Activated naive CD4-positive, alpha-beta T cell treated with anti-CD3 and anti-CD28 coated beads, Interleukin-2, amount 50 U/mL, for 72 hours (primary cell): ENCODE results near the gene DHX40. TPM values are rescaled to one million over a fixed set of nuclear protein-coding genes. Genes with fewer than 3 reads are reported as not detected.
"Not testable (repeated sequence)": the region's sequence is repeated elsewhere in the genome, so short reads cannot be mapped to it uniquely, and the experiment has no call there.

Experiments
- ATAC-seq, 2 donors: fragments of 150-1000 bp; cut with Tn5 transposase; 2 replicates each; pipeline ENCODE4 v1.10.0; 2021; ENCODE audit warnings: mild to moderate bottlenecking in 2 of 2, moderate library complexity in 2 of 2
- DNase-seq, 2 donors: peaks; one replicate each; pipeline ENCODE4 v3.0.0; 2021 to 2022; ENCODE audit warnings: low spot score in 2 of 2
- H3K27ac Mint-ChIP-seq, 2 donors: one replicate each; pipeline ENCODE4 v1.8.0; 2022; ENCODE audit warnings: mild to moderate bottlenecking in 2 of 2, mixed read lengths in 2 of 2
- H3K36me3 Mint-ChIP-seq, 2 donors: one replicate each; pipeline ENCODE4 v1.8.0; 2022; ENCODE audit warnings: mixed read lengths in 2 of 2
- H3K9me3 Mint-ChIP-seq, 2 donors: one replicate each; pipeline ENCODE4 v1.8.0; 2022; ENCODE audit warnings: mixed read lengths in 2 of 2
- total RNA-seq, 2 donors: library from RNA; stranded (reverse); gene quantifications; one replicate each; pipeline ENCODE4 v1.2.3, GENCODE V29; 2022

The DHX40 gene
- total RNA-seq, 2 donors from 2014 or later: 16.4 to 33.1 TPM

DNA sequence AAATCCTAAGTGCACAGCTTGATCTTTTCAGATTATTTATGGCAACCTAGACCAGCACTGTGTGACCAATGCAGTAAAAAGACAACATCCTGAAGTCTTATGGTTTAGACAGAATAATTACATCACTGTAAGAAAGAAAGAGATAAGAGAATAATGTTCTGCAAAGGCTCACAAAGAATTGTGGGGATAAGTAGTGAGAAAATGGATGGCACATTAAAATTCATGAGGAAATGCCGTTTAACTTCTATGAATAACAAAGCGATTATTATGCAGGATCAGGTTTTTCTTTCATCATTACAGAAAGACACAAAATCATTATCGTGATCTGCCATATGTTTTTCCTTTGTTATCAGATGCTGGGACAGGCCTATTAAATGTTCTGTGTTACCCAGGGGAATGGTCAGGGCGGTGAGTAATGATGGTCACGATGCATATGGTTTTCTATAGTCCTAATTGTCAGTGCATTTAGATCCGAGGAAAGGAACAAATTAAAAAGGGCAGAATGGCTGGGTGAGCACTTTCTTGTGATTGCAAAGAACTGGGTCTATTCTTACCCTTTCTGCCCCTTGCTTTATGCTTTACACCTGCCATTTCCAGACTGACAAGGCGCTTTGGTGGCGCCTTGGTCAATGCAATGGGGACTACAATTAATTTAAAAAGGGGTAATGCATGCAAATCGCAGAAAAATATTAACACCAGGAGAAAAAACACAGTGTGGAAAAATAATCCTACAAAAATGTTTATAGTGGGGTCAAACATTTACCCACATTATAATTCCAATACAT, 18.1 kb upstream of the DHX40 start:
- no peaks in the 10 kb centered on the region for H3K36me3 Mint-ChIP-seq
- no peaks in the 10 kb centered on the region for H3K9me3 Mint-ChIP-seq
- no peak for DNase-seq
- H3K27ac Mint-ChIP-seq: no peak overlapping the region
- no peak for ATAC-seq

DNA sequence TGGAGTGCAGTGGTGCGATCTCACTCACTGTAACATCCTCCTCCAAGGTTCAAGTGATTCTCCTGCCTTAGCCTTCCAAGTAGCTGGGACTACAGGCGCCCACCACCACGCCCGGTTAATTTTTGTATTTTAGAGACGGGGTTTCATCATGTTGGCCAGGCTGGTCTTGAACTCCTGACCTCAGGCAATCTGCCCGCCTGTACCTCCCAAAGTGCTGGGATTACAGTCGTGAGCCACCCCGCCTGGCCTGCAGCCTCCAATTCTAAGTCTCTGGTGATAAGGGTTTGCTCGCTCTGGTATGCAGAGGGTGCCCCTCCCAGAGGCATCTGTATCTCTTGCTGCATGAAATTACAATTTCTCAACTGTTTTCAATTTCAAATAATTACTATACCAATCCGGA, 16.4 kb upstream of the DHX40 start:
- not testable (repeated sequence) for H3K36me3 Mint-ChIP-seq, ATAC-seq, H3K27ac Mint-ChIP-seq

DNA sequence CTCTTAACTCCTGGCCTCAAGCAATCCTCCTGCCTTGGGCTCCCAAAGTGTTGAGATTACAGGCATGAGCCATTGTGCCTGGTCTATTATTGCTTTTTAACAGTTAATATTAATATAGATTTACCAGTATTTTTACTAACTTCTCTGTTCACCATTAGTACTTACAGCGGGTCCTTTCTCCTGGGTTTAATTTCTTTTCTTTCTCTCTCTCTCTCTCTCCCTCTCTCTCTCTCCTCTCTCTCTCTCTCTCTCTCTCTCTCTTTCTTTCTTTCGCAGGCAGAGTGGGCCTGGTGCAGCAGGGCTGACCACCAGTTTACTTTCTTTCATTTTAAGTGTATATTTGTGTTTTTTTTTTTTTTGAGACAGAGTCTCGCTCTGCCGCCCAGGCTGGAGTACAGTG, 14.7 kb upstream of the DHX40 start:
- ATAC-seq: no peak
- Mint-ChIP-seq H3K9me3 (no peaks in the 10 kb centered on the region), H3K36me3 (no peaks in the 10 kb centered on the region), H3K27ac (no peak overlapping the region)
- no peak for DNase-seq

More for the DNA sequence above, 16.4 kb upstream of the DHX40 start:
- H3K9me3 Mint-ChIP-seq, DNase-seq: not testable (repeated sequence)

DNA sequence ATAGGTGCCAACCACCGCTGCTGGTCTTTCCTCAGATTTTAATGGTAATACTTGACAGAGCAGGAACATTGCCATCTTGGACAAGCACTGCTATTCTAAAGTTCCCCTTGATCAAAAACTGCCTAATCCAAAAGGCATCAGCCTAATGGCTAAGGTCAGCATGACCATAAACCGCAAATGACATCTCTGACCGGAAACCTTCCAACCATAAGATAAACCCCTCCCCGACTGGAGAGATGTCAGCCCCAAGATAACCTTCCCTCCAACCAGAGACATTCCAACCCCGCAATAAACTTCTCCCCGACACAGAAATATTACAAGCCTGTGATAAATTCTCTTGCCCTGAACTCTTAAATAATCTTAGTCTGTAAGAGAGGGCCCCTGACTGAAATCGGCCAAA, 7.4 kb upstream of the DHX40 start:
- no peak overlapping the region for H3K27ac Mint-ChIP-seq
- ATAC-seq (no peak), DNase-seq (no peak)
- no peaks in the 10 kb centered on the region for H3K36me3 Mint-ChIP-seq
- H3K9me3 Mint-ChIP-seq: no peaks in the 10 kb centered on the region

DNA sequence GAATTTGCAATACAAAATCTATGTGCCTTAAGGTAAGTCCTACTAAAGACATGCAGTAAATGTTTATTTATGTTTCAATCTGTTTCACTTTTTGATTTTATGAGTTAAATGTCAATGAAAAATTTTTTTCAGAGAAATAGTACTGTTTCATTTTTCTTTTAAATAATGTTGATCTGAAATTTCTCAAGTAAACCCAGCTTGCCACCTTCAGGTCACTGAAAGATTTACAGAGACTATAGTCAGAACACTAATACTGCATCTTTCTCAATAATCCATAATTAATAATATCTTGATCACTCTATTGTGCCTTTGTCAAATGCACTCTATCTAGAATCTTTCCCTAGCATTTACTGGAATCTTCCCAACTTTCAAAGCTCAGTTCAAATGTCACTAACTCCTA, 6.5 kb upstream of the DHX40 start:
- DNase-seq: no peak
- Mint-ChIP-seq H3K9me3 (no peaks in the 10 kb centered on the region), H3K27ac (no peak overlapping the region), H3K36me3 (no peaks in the 10 kb centered on the region)
- ATAC-seq: no peak

DNA sequence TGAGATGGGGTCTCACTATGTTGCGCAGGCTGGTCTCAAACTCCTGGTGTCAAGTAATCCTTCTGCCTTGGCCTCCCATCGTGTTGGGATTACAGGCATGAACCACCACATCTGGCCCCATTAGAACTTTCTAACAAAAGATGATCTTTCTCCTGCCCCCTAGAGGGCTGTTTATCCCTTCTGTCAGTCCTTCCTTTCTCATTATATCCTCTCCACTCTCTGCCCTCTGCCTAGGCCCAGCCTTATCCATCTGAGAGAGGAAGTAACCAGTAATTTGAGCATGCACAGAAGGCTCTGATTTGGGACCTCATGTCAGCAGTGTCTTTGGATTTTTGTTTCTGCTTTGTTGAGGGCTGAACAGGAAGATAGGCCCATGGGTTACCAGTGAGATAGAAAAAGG, 4.4 kb upstream of the DHX40 start:
- ATAC-seq: peak in 1 of 2 donors; percentile 32
- no peak for DNase-seq
- no peak overlapping the region for H3K27ac Mint-ChIP-seq
- peaks cover 5 to 6% of the 10 kb centered on the region in 2 donors for H3K9me3 Mint-ChIP-seq
- peaks cover 13 to 14% of the 10 kb centered on the region in 2 donors for H3K36me3 Mint-ChIP-seq

DNA sequence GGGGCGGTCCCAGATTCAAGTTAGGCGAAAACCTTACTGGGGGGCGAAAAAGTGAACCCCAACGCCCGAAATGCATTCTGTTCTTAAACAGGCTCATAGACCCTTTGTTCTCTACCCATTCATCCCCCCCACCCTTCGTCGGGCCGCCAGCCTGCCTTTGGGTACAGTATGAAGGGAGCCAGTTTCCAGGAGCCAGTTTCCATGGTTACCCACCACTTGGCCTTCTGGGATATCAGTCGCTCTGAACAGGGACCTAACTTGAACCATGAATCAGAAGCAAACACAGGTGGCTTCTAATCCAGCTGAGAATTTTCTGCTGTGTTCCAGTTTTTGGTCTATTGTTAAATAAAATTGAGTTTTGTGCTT, 532 bp downstream of the DHX40 start:
- DNase-seq (peak; percentile 53 to 57), ATAC-seq (peak; percentile 68 to 80)
- H3K9me3 Mint-ChIP-seq: peaks cover 5 to 6% of the 10 kb centered on the region in 2 donors
- peak overlapping the region; percentile 95 to 99 for H3K27ac Mint-ChIP-seq
- H3K36me3 Mint-ChIP-seq: peaks cover 13 to 18% of the 10 kb centered on the region in 2 donors

DNA sequence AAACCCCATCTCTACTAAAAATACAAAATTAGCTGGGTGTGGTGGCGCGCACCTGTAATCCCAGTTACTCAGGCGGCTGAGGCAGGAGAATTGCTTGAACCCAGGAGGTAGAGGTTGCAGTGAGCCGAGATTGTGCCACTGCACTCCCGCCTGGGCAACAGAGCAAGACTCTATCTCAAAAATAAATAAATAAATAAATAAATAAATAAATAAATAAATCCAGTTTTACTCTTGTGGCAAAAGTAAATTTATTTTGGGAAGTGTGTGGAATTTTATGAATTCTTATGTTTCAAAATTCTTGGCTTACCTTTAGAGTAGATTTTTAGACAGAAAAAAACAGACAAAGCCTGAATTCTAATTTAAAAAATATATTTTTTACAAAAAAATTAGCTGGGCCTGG, 3.7 kb downstream of the DHX40 start:
- peaks cover 13 to 34% of the 10 kb centered on the region in 2 donors for H3K36me3 Mint-ChIP-seq
- not testable (repeated sequence) for ATAC-seq, H3K27ac Mint-ChIP-seq, DNase-seq, H3K9me3 Mint-ChIP-seq

DNA sequence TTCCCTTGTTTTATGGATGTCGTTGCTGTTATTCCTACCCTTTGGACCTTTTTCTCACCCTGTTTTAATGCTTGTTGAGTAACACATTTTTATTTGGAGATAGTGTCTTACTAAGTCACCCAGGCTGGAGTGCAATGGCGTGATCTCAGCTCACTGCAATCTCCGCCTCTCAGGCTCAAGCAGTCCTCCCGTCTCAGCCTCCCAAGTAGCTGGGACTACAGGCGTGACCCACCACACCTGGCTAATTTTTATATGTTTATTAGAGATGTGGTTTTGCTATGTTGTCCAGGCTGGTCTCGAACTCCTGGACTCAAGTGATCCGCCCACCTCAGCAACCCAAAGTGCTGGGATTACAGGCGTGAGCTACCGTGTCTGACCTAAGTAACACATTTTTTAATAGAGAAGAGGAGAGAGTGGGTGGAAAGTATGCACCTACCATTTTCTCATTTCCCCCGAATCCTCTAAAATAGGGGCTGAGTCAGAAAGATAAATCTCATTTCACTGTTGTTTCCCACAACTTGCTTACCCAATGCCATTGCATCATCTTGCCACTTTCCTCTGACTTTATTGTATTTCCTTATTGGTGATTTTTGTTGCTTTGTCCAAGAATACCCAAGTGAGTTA, 7.0 kb downstream of the DHX40 start:
- Mint-ChIP-seq H3K27ac (peak overlapping the region; percentile 72 to 91), H3K9me3 (no peaks in the 10 kb centered on the region), H3K36me3 (peaks cover 0 to 20% of the 10 kb centered on the region in 2 donors)
- DNase-seq (peak in 1 of 2 donors; percentile 10), ATAC-seq (peak; percentile 63 to 91)

DNA sequence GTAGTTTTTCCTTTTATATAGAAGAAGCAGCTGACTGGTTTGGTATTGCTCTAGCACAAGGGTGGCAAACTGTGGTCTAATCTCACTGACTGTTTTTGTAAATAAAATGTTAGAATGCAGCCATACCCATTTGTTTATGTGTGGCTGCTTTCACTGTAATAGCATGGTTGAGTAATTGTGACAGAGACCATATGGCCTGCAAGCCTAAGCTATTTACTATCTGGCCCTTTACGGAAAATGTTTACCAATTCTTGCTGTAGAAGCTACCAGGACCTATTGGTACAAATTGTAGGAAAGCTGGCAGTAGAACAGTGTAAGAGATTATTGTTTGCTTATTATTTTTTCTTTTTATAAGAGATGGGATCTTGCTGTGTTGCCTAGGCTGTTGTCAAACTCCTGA, 18.8 kb downstream of the DHX40 start:
- not testable (repeated sequence) for ATAC-seq, H3K27ac Mint-ChIP-seq, H3K36me3 Mint-ChIP-seq, DNase-seq, H3K9me3 Mint-ChIP-seq

DNA sequence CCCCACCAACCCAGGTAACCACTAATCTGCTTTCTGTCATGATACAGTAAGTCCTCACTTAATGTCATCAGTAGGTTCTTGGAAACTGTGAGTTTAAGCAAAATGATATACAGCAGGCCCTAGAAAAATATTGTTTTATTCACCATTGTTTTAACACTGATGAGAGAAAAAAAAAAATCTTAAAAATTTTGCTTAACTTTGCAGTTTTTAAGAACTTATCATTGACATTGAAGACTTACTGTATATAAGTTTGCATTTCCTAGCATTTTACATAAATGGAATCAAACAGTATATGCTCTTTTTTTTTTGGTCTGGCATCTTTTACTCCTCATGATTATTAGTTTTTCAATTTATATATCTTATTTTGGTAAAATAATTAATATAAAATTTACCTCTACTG, 34.8 kb downstream of the DHX40 start:
- no peaks in the 10 kb centered on the region for H3K9me3 Mint-ChIP-seq
- peaks cover 0 to 27% of the 10 kb centered on the region in 2 donors for H3K36me3 Mint-ChIP-seq
- ATAC-seq: no peak
- H3K27ac Mint-ChIP-seq: no peak overlapping the region
- no peak for DNase-seq

DNA sequence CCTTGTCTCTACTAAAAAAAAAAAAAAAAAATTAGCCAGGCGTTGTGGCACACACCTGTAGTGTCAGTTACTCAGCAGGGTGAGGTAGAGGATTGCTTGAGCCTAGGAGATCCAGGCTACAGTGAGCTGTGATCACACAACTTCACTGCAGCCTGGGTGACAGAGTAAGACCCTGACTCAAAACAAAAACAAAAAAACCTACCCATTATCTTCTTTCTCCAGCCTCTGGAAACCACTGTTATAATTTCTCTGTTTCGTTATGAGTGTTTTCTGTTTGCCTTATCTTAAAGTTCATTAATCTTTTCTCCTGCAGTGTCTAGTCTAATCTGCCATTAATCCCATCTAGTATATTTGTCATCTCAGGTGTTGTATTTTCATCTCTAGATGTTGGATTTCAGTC, 35.7 kb downstream of the DHX40 start:
- Mint-ChIP-seq H3K9me3 (no peaks in the 10 kb centered on the region), H3K36me3 (peaks cover 0 to 31% of the 10 kb centered on the region in 2 donors), H3K27ac (peak overlapping the region; percentile 12 to 92)
- ATAC-seq: peak; percentile 92 to 100
- DNase-seq: peak in 1 of 2 donors; percentile 50

DNA sequence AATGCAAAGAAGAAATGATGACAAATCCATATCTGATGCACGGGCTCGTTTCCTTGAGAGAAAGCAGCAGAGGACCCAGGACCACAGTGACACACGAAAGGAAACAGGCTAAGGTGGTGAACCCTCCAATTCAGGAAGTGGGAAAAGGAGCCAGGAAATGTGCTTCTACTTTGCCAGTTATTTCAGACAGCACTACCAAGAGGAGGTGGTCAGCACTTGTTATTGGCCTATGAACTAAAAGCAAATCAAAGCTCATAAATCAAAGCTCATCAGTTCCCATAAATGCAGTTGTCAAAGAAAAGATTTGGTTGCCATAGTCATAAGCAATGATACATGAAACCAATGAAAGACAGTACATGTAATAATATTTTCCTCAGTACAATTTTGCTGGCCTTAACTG, 41.7 kb downstream of the DHX40 start:
- ATAC-seq: no peak
- Mint-ChIP-seq H3K27ac (no peak overlapping the region), H3K36me3 (peaks cover 0 to 24% of the 10 kb centered on the region in 2 donors), H3K9me3 (no peaks in the 10 kb centered on the region)
- DNase-seq: no peak

DNA sequence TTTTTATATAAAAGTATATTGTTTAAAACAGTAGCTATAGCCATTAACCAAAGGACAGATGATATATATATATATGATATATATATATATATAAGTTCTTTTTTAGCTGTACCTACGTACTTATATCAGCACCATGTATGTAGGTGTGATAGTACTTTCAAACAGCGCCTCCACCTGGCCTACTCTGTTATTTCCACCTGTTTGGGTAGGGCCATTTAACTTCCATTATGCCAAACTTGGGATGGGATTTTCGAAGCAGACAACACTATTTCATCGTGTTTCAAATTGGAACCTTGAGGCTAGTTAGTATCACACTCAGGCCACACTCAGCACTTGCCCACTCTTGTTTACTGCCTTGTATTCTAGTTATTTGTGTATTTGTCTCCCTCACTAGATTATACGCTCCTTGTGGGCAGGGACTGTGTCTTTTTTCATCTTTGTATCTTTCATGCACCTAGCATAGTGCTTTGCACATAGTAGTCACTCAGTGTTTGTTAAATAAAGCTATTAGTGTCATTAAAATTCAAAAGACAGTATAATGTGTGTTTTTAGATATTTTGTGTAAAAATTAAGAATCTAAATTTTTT, 42.5 kb downstream of the DHX40 start:
- Mint-ChIP-seq H3K36me3 (peaks cover 0 to 16% of the 10 kb centered on the region in 2 donors), H3K27ac (no peak overlapping the region), H3K9me3 (no peaks in the 10 kb centered on the region)
- ATAC-seq: no peak
- peak in 1 of 2 donors; percentile 47 for DNase-seq

DNA sequence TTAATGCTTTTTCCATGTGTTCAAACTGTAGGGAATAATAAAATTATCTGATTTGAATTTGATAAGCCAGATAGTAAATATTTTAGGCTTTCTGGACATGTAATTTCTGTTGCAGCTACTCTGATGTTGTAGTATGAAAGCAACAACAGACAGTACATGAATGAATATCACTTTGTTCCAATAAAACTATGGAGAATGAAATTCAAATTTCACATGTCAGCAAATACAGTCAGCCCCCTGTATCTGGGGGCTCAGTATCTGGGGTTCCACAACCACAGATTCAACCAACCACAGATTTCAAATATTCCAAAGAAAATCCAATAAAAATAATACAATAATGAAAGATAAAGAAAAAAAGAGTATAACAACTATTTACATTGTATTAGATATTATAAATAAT, 46.1 kb downstream of the DHX40 start:
- H3K27ac Mint-ChIP-seq: no peak overlapping the region

DNA sequence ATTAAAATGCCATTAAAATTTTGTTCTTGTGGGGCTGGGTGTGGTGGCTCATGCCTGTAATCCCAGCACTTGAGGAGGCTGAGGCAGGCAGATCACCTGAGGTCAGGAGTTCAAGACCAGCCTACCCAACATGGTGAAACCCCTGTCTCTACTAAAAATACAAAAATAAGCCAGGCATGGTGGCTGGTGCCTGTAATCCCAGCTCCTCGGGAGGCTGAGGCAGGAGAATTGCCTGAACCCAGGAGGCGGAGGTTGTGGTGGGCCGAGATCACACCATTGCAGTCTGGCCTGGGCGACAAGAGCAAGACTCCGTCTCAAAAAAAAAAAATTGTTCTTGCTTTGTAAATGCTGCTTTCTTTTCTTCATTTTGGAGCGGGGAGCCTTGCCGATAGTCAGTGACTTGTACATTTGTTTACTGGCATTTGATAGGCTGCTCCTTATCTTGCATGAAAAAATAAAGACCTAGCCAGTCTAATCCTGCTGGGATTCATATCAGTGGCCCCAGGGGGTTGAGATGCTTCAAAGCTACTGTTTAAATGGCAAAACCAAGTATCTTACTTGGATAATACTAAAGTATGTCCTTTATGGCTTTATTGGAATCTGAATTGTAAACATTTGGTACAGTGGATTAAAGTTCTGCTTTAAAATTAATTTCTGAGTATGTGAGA, 51.0 kb downstream of the DHX40 start:
- no peak overlapping the region for H3K27ac Mint-ChIP-seq
- H3K36me3 Mint-ChIP-seq: peaks cover 22 to 23% of the 10 kb centered on the region in 2 donors
- ATAC-seq (no peak), DNase-seq (no peak)
- H3K9me3 Mint-ChIP-seq: no peaks in the 10 kb centered on the region

More for the DNA sequence above, 46.1 kb downstream of the DHX40 start:
- Mint-ChIP-seq H3K36me3 (peaks cover 0 to 11% of the 10 kb centered on the region in 2 donors), H3K9me3 (no peaks in the 10 kb centered on the region)
- DNase-seq: no peak
- ATAC-seq: no peak

DNA sequence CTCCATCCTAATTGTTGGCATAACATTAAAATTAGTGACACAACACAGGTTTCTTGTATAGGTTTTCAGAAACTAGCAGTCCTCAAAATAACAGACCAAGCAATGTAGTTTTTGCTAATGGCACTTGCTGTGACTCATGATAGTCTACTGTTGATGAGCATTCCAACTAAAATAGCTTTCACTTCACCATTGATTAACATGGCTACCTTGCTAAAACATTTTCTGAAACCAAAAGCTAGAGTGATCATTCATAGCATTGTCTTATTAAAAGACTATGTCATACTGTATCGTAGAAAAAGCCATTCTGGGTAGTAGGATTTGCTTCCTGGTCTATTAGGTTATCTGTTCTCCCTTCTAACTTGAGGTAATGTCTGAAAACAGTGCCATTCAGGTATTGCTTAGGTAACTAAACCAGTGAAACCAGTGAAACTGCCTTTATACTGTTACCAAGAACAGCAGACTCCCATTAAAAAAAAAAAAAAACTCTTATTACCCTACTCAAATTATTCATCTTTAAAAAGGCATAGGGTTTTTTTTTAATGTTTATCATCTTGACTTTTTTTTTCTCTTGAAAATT, 51.8 kb downstream of the DHX40 start:
- no peak for ATAC-seq
- H3K27ac Mint-ChIP-seq: no peak overlapping the region

More for the DNA sequence above, 51.8 kb downstream of the DHX40 start:
- no peak for DNase-seq
- Mint-ChIP-seq H3K36me3 (peaks cover 23 to 25% of the 10 kb centered on the region in 2 donors), H3K9me3 (no peaks in the 10 kb centered on the region)
